Nephron (organoid): ENCODE measurements around the gene PLCH1.

Experiments used
- H3K27ac Mint-ChIP-seq, 3 experiments: 2 replicates each; pipeline ENCODE4 v1.8.0; 2020; ENCODE audit warnings: mixed read lengths in 3 of 3, mild to moderate bottlenecking in 2 of 3, moderate library complexity in 1 of 3
- H3K27me3 Mint-ChIP-seq: 2 replicates; pipeline ENCODE4 v1.8.0; 2021; ENCODE audit warnings: low read depth, mild to moderate bottlenecking, moderate library complexity, mixed read lengths
- H3K36me3 Mint-ChIP-seq: 2 replicates; pipeline ENCODE4 v1.8.0; 2020; ENCODE audit warnings: low read depth, mixed read lengths
- H3K4me1 Mint-ChIP-seq: 2 replicates; pipeline ENCODE4 v1.8.0; 2020; ENCODE audit warnings: mixed read lengths
- H3K4me3 Mint-ChIP-seq, 3 experiments: 2 replicates each; pipeline ENCODE4 v1.8.0; 2020; ENCODE audit warnings: mild to moderate bottlenecking in 3 of 3, mixed read lengths in 3 of 3, moderate library complexity in 2 of 3
- H3K9me3 Mint-ChIP-seq: 2 replicates; pipeline ENCODE4 v1.8.0; 2020; ENCODE audit warnings: mixed read lengths
- CTCF ChIP-seq, 3 experiments: fragments of 200-600 bp; sonication (generic); IDR thresholded peaks; one replicate each; pipeline ENCODE4 v1.5.0; 2021; ENCODE audit warnings: antibody characterized with exemption in 3 of 3; ENCODE audit not compliant: unreplicated experiment in 3 of 3

PLCH1 gene

GRCh38 chr3:155670335-155670734, 74.5 kb downstream of the PLCH1 start:
- Mint-ChIP-seq H3K36me3 (no peaks in the 10 kb centered on the region), H3K4me3 (no peak overlapping the region), H3K9me3 (no peaks in the 10 kb centered on the region), H3K27me3 (no peaks in the 10 kb centered on the region), H3K27ac (no peak overlapping the region), H3K4me1 (peaks cover 8% of the 10 kb centered on the region)
- TF ChIP-seq CTCF (IDR thresholded peaks at IDR 0.05; ENCODE audit: unreplicated experiment in 3 of 3): no peak

GRCh38 chr3:155667988-155668387, 76.9 kb downstream of the PLCH1 start:
- Mint-ChIP-seq H3K4me3 (no peak overlapping the region), H3K36me3 (no peaks in the 10 kb centered on the region), H3K9me3 (no peaks in the 10 kb centered on the region), H3K4me1 (peaks cover 15% of the 10 kb centered on the region), H3K27ac (no peak overlapping the region), H3K27me3 (no peaks in the 10 kb centered on the region)
- no peak for TF ChIP-seq CTCF (IDR thresholded peaks at IDR 0.05; ENCODE audit: unreplicated experiment in 3 of 3)

GRCh38 chr3:155664925-155665695, 79.8 kb downstream of the PLCH1 start:
- H3K4me1 Mint-ChIP-seq: peaks cover 10% of the 10 kb centered on the region
- no peaks in the 10 kb centered on the region for H3K9me3 Mint-ChIP-seq

GRCh38 chr3:155663467-155664212, 81.2 kb downstream of the PLCH1 start:
- H3K4me1 Mint-ChIP-seq: peaks cover 9% of the 10 kb centered on the region
- no peak overlapping the region for H3K4me3 Mint-ChIP-seq
- peak overlapping the region; percentile 6 to 30 (median 18) for H3K27ac Mint-ChIP-seq
- no peak for TF ChIP-seq CTCF (IDR thresholded peaks at IDR 0.05; ENCODE audit: unreplicated experiment in 3 of 3)
- H3K36me3 Mint-ChIP-seq: no peaks in the 10 kb centered on the region
- H3K9me3 Mint-ChIP-seq: no peaks in the 10 kb centered on the region
- H3K27me3 Mint-ChIP-seq: no peaks in the 10 kb centered on the region

More at GRCh38 chr3:155664925-155665695, 79.8 kb downstream of the PLCH1 start:
- TF ChIP-seq CTCF (IDR thresholded peaks at IDR 0.05; ENCODE audit: unreplicated experiment in 3 of 3): no peak
- Mint-ChIP-seq H3K27ac (peak overlapping the region; percentile 54 to 78 (median 68)), H3K27me3 (no peaks in the 10 kb centered on the region), H3K4me3 (no peak overlapping the region), H3K36me3 (no peaks in the 10 kb centered on the region)

- no peaks in the 10 kb centered on the region for H3K27me3 Mint-ChIP-seq
- no peak overlapping the region for H3K27ac Mint-ChIP-seq
- TF ChIP-seq CTCF (IDR thresholded peaks at IDR 0.05; ENCODE audit: unreplicated experiment in 3 of 3): no peak
Measured at GRCh38 chr3:155661760-155662159, 83.1 kb downstream of the PLCH1 start.

More at GRCh38 chr3:155661760-155662159, 83.1 kb downstream of the PLCH1 start:
- peaks cover 9% of the 10 kb centered on the region for H3K4me1 Mint-ChIP-seq
- no peak overlapping the region for H3K4me3 Mint-ChIP-seq
- no peaks in the 10 kb centered on the region for H3K9me3 Mint-ChIP-seq
- H3K36me3 Mint-ChIP-seq: no peaks in the 10 kb centered on the region
